Head of caudate nucleus (tissue), 42 donors: ENCODE measurements around the gene RARA.
"Not testable (repeated sequence)": the region's sequence is repeated elsewhere in the genome, so short reads cannot be mapped to it uniquely, and the experiment has no call there.

ENCODE experiments used
- DNase-seq, 42 donors: peaks; one replicate each; pipeline versions ENCODE4 v3.0.0 to v3.0.0-alpha.2; 2020 to 2021; ENCODE audit warnings: mixed read lengths in 7 of 42
- intact Hi-C: fragments of 100-400 bp; cut with DNase I; formaldehyde crosslinking; loops from one replicate; pipeline ENCODE4 v1.15.0; 2022

Gene RARA

DNA sequence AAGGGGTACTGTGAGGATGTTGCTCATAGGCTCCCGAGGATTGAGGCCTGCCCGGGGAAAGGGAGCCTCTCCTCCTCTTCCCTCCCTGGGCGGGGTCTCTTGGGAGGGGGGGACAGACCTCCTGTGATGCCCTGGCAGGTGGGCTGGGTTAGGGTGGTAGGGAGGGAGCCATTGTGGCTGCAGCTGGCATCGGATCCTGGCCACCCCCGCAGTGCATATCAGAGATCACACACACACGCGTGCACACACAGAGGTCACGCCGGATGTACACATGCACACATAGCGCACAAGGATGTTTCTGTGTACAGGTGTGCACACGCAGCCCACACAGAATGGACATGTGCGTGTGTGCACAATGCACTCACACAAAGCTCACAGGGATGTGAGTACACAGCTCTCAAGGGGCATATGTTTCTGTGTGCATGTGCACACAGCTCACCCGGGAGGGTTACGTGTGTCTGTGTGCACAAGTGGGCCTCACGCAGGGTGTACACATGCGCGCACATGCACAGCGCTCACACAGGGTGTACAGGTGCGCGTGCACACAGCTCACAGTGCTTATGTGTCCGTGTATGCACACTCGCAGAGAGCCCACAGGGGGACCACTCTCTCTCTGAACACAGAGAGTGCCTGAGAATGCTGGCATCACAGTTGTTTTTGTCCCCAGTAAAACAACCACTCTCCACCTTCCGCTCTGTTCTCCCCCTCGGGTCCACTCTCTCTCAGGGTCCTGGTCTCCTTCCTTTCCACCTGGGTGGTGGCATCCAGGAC is 53.1 kb downstream of the RARA start:
- intact Hi-C loops: no loop called here
- DNase-seq: no peak

DNA sequence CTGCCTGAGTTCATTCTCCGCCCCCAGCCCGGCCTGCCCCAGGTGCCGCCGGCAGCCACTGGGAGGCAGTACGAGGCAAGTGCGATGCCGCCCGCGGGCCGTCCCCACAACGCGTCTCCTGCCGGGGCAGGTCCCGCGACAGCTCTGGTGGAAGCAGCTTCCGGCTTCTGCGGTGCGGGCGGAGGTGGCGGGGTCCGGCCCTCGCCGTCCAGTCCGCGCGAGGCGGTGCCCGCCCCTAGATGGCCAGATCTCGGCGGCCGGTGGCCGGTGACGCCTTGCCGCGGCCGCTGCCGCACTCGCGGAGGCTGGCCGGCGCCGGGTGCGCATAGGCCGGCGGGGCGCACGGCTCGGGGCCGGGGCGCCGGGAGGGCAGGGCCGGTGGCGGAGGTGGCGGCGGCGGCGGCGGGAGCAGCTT is 53.7 kb downstream of the RARA start:
- intact Hi-C loops: no loop called here
- peak in 13 of 42 donors; percentile 28 to 63 (median 41) for DNase-seq

DNA sequence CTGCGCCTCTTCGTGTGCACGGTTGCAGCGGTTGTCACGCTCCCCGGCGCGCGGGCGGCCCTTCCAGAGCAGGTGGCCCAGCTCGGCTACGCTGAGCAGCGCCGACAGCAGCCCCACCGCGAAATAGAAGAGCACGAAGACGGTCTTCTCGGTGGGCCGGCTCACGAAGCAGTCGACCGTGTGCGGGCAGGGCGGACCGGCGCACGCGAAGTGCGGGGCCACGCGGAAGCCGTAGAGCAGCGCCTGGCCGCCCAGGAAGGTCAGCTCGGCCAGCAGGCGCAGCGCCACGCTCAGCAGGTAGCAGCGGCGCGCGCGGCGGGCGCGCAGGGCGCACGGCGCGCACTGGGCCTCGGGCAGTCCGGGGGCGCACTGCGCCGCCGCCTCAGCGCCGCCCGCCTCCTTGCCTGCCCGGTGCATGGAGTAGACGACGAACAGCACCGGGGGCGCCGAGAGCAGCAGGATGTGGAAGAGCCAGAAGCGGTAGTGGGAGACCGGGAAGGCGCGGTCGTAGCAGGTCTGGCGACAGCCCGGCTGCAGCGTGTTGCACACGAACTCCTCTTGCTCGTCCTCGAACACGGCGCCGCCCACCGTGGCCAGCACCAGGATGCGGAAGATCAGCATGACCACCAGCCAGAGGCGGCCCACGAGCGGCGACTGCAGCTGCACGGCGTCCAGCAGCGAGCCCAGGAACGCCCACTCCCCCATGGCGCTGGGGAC is 54.3 kb downstream of the RARA start:
- intact Hi-C loops: no loop called here
- DNase-seq: peak in 2 of 42 donors; percentile 25 to 36

DNA sequence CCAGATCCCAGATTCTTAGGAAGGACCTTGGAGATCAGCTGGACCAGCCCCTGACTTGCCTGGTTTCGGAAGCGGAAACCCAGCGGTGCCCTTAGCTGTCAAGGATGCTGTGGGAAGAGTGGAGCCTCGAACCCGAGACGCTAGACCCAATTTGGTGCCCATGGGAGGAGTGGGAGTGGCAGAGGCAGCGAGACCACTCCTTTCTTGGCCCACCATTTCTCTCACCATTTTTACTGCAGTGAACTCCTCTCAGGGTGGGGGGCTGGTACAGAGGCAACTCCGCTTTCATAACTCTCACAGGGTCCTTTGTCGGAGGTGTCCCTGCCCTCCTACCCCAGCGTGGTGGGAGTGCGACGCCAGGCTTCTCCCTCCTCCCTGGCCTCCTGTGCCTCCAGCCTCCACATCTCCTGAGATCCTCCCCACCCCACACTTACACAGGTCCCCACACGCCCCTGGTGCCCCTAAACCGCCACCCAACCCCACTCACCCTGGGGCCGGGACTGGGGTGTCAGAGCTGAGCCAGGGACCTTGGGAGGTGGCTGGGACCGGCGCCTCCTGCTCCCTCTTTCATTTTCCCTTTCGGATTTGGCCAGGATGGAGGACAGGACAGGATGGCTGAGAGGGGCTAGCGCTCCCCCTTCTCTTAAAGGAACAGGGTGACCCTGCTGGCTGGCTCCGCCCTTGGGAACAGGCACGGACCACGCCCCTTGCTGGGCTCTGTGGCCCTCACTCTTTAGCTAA is 55.3 kb downstream of the RARA start, which contains the start of gene GJD3:
GJD3 (minus strand) TSS at position 617 of the 741 bp plus-strand sequence. CDS start 922 bp downstream, outside the sequence.
- intact Hi-C loops: no loop called here
- peak in 1 of 42 donors; percentile 14 for DNase-seq

DNA sequence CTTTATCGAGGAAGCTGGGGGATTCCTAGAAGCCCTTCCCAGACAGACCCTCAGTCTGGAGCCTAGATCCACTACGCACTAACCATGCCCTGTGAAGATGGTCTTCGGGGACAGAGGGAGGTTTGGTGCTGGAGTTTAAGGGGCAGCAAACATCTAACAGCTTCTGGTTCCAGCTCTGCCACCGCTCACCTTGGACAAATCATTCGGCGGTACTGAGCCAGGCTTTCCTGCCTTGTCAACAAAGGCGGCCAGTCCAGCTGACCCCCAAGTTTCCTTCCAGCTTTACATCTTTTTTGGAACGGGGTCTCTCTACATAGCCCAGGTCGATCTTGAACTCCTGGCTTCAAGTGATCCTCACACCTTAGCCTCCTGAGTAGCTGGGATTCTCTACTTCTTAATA is 55.9 kb downstream of the RARA start:
- DNase-seq: peak in 1 of 42 donors; percentile 31
- intact Hi-C loops: no loop called here

DNA sequence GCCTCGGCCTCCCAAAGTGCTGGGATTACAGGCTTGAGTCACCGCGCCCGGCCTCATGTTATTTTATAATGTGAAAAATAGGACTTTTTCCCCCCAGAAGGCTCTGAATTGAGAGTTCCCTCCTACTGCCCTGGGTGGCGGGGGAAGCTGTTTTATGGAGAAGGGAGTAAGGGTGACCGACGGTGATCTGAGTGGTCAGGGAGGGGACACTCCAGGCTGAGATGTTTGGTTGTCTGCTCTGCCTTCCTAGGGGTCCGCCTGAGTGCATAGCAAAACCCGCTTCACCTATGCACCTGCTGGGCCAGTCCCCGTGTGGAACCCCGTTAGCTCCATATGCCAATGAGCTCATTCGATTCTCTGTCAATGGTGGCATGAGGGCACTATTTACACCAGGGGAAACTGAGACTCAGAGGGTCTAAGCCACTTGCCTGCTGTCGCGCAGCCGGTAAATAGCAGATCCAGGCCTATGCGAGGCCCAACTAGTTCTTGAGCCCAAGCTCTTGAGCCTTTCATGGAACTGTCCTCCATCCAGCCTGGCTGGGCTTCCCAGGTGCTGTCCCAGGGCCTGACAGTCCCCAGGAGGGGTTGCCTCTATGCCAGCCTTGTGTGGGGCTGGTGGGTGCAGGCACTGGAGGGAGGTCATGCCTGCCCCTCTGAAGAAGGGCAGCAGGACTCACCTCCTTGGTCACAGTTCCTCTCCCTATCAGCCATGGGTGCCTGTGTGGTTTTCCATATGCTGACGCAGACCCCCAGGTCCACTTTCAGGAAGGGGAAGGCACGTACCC is 57.3 kb downstream of the RARA start:
- DNase-seq: no peak
- intact Hi-C loops: no loop called here

DNA sequence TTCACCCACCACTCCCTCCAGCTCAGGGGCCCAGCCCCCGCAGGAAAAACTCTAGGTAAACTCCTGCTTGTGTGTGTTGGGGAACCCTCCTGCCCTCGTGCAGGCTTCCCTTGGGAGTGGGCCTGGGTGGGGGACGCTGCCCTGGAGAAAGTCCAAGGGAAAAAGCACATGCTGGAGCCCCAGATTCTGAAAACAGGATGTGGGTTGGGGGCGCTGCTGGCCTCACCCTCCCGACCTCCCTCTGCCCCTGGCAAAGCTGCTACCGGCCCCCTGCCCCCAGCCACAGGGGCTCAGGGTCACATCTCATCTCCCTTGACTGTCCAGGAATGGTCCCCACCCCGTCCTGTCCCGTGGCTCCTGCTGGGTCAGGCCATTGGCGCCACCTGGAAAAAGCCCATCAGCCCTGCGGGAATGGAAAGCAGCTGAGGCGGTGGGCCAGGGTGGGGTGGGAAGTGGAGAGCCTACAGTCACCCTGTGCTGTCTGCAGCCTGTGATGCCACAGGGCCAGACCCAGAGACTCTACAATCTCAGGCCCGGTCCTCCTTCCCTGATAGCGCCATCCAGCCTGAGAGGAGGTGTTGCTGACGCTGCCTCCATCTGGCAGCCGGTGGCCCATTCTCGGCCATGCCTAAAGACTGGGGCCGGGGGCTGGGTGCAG is 58.0 kb downstream of the RARA start:
- DNase-seq: peak in 2 of 42 donors; percentile 14 to 22
- intact Hi-C loops: no loop called here

DNA sequence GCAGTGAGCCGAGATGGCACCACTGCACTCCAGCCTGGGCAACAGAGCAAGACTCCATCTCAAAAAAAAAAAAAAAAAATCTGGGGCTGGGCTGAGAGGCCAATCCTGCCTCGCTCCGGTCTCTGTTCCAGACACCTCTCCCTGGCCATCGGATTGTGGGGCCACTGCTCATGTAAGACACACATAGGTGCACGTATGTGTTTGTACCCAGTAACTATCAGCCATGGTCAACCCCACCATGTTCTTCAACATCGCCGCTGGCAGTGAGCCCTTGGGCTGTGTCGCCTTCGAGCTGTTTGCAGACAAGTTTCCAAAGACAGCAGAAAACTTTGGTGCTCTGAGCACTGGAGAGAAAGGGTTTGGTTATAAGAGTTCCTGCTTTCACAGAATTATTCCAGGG is 58.7 kb downstream of the RARA start:
- DNase-seq: peak in 1 of 42 donors; percentile 14
- intact Hi-C loops: not testable (repeated sequence)

DNA sequence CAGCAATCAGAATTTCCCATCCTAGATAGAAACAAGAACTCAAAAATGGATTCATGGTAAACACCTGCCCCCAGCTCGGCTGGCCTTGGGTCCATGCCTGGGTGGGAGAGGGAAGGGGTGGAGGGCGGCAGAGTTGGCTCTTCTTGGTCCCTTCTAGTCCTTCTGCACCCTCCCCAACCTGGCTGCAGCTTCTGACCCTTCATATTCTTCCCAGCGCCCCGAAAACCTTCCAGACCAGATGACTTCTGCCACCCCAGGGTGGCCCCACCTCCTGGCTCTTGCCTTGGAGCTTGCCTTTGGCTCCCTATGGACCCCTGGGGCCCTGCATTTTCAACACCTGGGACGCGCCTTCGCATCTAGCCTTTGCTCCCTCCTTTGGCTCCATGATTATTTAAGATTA is 60.9 kb downstream of the RARA start:
- intact Hi-C loops: no loop called here
- DNase-seq: peak in 1 of 42 donors; percentile 1

DNA sequence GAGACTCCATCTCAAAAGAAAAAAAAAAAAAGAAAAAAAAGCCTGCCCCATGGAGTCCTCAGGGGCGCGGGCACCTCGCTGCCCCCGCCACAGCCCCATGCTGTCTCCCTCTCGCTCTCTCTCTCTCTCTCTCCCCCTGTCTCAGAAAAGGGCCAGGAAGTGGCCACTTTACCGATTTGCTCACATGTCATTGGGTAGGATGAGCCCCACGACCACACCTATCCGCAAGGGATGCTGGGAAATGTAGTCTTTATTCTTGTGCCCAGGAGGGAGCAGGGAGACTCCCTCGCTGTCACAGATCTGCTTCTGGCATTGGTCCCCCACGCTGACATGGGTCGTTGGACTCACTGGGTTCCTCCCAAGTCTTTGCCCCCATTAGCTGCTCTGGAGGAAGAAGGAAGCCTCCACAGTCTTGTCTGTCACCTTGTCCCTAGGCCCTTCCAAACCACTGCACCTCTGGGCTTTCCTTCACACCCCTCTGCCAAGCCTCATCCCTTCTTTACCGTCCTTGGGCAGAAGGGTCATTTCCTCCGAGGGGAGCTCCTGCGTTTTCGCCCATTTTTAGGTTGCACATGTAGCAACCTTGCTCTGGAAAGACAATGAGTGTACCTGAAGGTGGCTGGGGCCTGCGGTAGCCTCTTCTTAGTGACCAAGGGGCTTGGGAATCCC is 62.4 kb downstream of the RARA start:
- intact Hi-C loops: no loop called here
- DNase-seq: no peak

DNA sequence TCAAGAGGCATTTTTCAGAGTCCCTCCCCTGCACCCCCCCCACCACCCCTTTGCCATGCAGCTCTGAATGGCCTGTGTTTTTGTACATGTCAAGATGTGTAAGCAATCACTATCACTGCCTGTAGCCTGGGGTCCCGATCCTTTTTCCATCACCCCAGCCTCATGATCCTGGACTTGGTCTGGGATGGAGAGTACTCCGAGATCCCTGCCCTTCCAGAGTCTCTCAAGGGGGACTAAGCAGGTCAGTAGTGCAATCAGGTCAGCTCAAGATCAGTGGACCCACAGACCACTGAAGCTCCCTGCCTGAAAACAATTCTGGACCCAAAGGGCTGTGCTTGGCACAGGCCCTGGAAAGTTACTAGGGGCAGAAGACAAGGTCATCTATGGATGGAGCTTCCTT is 63.1 kb downstream of the RARA start:
- intact Hi-C loops: no loop called here
- DNase-seq: no peak

DNA sequence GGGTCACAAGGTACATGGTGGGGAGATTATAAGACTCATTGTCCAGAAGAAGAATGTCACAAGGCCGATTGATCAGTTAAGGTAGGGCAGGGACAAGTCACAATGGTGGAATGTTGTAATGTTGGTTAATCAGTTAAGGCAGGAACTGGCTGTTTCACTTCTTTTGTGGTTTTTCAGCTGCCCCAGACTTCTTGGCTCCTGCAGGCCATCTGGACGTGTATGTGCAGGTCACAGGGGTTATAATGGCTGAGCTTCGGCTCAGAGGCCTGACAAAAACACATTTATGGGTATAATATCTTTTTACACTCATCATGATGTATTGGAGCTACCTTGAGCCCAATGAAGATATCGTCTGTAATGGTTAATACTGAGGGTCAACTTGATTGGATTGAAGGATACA is 63.7 kb downstream of the RARA start:
- intact Hi-C loops, DNase-seq: not testable (repeated sequence)

DNA sequence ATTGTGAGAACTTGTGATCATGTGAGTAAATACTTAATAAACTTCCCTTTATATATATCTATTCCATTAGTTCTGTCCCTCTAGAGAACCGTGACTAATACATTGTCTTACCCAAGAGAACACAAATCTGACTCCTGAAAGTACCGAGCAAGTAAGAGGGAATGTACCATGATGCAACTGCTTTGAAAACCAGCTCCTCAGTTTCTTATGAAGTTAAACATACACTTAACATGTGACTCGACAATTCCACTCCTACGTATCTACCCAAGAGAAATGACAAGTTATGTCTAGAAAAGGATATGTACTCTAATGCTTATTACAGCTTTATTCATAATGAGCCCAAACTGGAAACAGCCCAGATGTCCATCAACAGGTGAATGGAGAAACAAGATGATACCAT is 64.3 kb downstream of the RARA start:
- intact Hi-C loops: no loop called here
- no peak for DNase-seq

DNA sequence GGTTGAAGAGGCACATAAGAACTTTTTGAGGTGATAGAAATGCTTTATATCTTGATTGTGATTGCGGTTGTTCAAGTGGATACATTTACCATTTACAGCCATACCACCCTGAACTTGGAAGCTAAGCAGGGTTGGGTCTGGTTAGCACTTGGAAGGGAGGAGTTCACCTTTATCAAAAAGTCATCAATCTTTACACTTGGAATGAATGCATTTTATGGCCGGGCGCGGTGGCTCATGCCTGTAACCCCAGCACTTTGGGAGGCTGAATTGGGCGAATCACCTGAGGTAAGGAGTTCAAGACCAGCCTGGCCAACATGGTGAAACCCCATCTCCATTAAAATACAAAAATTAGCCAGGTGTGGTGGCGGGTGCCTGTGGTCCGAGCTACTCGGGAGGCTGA is 65.0 kb downstream of the RARA start:
- intact Hi-C loops: no loop called here
- no peak for DNase-seq

DNA sequence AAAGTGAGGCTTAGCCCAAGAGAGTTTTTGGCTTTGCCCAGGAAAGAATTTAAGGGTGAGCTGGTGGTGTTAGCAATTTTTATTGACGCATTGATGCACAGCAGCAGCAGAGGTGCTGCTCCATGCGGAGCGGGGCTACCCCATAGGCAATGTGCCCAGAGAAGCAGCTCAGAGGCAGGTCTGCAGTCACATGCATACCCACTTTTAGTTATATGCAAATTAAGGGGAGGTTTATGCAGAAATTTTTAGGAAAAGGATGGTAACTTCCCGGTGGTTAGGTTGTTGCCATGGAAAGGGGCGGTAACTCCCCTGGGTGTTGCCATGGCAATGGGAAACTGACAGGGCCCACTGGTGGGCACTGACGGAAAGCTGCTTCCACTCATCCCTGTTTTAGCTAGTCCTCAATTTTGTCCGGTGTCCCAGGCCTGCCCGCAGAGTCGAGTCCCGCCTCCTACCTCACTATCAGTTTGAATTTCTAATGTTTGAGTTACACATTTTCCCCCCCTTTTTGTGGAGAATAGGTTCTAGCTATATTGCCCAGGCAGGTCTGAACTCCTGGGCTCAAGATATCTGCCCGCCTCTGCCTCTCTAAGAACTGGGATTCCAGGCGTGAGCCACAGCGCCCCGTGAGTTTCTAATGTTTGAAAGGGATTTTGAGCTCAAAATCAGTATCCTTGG is 66.0 kb downstream of the RARA start:
- intact Hi-C loops: no loop called here
- DNase-seq: peak in 2 of 42 donors; percentile 6 to 37

DNA sequence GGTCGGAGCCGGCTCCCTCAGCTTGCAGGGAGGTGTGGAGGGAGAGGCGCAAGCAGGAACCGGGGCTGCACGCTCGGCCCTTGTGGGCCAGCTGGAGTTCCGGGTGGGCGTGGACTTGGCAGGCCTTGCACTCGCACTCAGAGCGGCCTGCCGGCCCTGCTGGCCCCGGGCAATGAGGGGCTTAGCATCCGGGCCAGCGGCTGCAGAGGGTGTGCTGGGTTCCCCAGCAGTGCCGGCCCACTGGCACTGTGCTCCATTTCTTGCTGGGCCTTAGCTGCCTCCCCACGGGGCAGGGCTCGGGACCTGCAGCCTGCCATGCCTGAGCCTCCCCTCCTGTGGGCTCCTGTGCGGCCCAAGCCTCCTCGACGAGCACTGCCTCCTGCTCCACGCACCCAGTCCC is 66.8 kb downstream of the RARA start:
- intact Hi-C loops: not testable (repeated sequence)
- DNase-seq: peak in 2 of 42 donors; percentile 8 to 12

DNA sequence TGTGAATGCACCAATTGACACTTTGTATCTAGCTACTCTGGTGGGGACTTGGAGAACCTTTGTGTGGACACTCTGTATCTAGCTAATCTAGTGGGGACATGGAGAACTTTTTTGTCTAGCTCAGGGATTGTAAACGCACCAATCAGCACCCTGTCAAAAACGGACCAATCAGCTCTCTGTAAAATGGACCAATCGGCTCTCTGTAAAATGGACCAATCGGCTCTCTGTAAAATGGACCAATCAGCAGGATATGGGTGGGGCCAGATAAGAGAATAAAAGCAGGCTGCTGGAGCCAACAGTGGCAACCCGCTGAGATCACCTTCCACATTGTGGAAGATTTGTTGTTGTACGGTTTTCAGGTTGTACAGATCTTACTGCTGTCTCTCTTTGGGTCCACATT is 67.6 kb downstream of the RARA start:
- DNase-seq, intact Hi-C loops: not testable (repeated sequence)
